ENCODE measurements around the gene PTGER2. TPM values are rescaled to one million over a fixed set of nuclear protein-coding genes. Genes with fewer than 3 reads are reported as not detected.
A peak's percentile ranks its signal among the peaks of the same experiment; 100 is the strongest.

Gene PTGER2
- total and polyA plus RNA-seq, 3 experiments from 2014 or later, result 34.4 to 289 (median 35.6) TPM

GRCh38 chr14:52286661-52287649 is 27.2 kb upstream of the PTGER2 start:
- H3K9me3 Mint-ChIP-seq, result peaks cover 10 to 50% (median 31%) of the 10 kb centered on the region in 5 donors
- H3K36me3 Mint-ChIP-seq, result peaks cover 0 to 25% (median 0%) of the 10 kb centered on the region in 3 donors
- Histone ChIP-seq H3K27me3 (ENCODE audit: insufficient read depth, low read length, poor library complexity, severe bottlenecking) (no peaks in the 10 kb centered on the region), H3K27ac (ENCODE audit: low read depth, low read length) (no peak overlapping the region), H3K4me3 (ENCODE audit: low read length) (no peak overlapping the region), H3K4me1 (ENCODE audit: insufficient read depth, low read length) (peaks cover 26% of the 10 kb centered on the region), H3K9me3 (ENCODE audit: low read length) (no peaks in the 10 kb centered on the region), H3K36me3 (ENCODE audit: insufficient read depth, low read length) (no peaks in the 10 kb centered on the region)
- H3K4me1 Mint-ChIP-seq, result peaks cover 34 to 45% (median 35%) of the 10 kb centered on the region in 3 donors
- H3K4me3 Mint-ChIP-seq, result peak overlapping the region in 6 of 7 donors; percentile 25 to 65 (median 46)
- H3K27ac Mint-ChIP-seq, result peak overlapping the region in 4 of 8 donors; percentile 0 to 61 (median 28)
- ChIA-PET CTCF (interaction anchor here (0.7 to 1.4 kb wide), 2 partner anchors 8 to 153 kb away, joined by 3 to 5 read pairs; no protein-coding TSS in a partner anchor), POLR2A (no interaction called here)
- DNase-seq, result peak in 1 of 5 donors; percentile 8
- peaks cover 0 to 3% of the 10 kb centered on the region in 2 donors for H3K27me3 Mint-ChIP-seq

- peaks cover 30 to 52% (median 32%) of the 10 kb centered on the region in 3 donors for H3K4me1 Mint-ChIP-seq
- H3K9me3 Mint-ChIP-seq, result peaks cover 0 to 4% (median under 1%) of the 10 kb centered on the region in 5 donors
- no peak overlapping the region for H3K4me3 ChIP-seq (ENCODE audit: low read length)
- peak overlapping the region in 2 of 8 donors; percentile 26 to 74 for H3K27ac Mint-ChIP-seq
- H3K27me3 Mint-ChIP-seq, result no peaks in the 10 kb centered on the region
- H3K4me3 Mint-ChIP-seq, result no peak overlapping the region
- peaks cover 15% of the 10 kb centered on the region for H3K4me1 ChIP-seq (ENCODE audit: insufficient read depth, low read length)
- no peaks in the 10 kb centered on the region for H3K9me3 ChIP-seq (ENCODE audit: low read length)
- H3K36me3 ChIP-seq (ENCODE audit: insufficient read depth, low read length), result no peaks in the 10 kb centered on the region
- H3K27ac ChIP-seq (ENCODE audit: low read depth, low read length), result no peak overlapping the region
- POLR2A ChIA-PET, result no interaction called here
- CTCF ChIA-PET, result no interaction called here
- H3K36me3 Mint-ChIP-seq, result peaks cover 0 to 5% (median 1%) of the 10 kb centered on the region in 3 donors
- DNase-seq, result no peak
- no peaks in the 10 kb centered on the region for H3K27me3 ChIP-seq (ENCODE audit: insufficient read depth, low read length, poor library complexity, severe bottlenecking)
Observed at GRCh38 chr14:52296378-52296777, 17.7 kb upstream of the PTGER2 start.

GRCh38 chr14:52298795-52299194 is 15.3 kb upstream of the PTGER2 start:
- no peak overlapping the region for H3K4me3 Mint-ChIP-seq
- ChIA-PET CTCF (interaction anchor here (0.9 to 2.4 kb wide), 8 partner anchors 9 to 255 kb away, joined by 3 to 10 read pairs (median 4); no protein-coding TSS in a partner anchor), POLR2A (no interaction called here)
- H3K27me3 ChIP-seq (ENCODE audit: insufficient read depth, low read length, poor library complexity, severe bottlenecking), result no peaks in the 10 kb centered on the region
- H3K4me1 Mint-ChIP-seq, result peaks cover 47 to 76% (median 52%) of the 10 kb centered on the region in 3 donors
- peaks cover 0 to 5% (median 0%) of the 10 kb centered on the region in 3 donors for H3K36me3 Mint-ChIP-seq
- H3K9me3 ChIP-seq (ENCODE audit: low read length), result no peaks in the 10 kb centered on the region
- peak overlapping the region in 2 of 8 donors; percentile 17 to 32 for H3K27ac Mint-ChIP-seq
- peaks cover 0 to 3% of the 10 kb centered on the region in 2 donors for H3K27me3 Mint-ChIP-seq
- no peak overlapping the region for H3K4me3 ChIP-seq (ENCODE audit: low read length)
- H3K36me3 ChIP-seq (ENCODE audit: insufficient read depth, low read length), result no peaks in the 10 kb centered on the region
- peaks cover 15% of the 10 kb centered on the region for H3K4me1 ChIP-seq (ENCODE audit: insufficient read depth, low read length)
- H3K9me3 Mint-ChIP-seq, result no peaks in the 10 kb centered on the region
- H3K27ac ChIP-seq (ENCODE audit: low read depth, low read length), result no peak overlapping the region
- DNase-seq, result no peak

- Histone ChIP-seq H3K4me3 (ENCODE audit: low read length) (no peak overlapping the region), H3K27ac (ENCODE audit: low read depth, low read length) (no peak overlapping the region), H3K27me3 (ENCODE audit: insufficient read depth, low read length, poor library complexity, severe bottlenecking) (no peaks in the 10 kb centered on the region), H3K36me3 (ENCODE audit: insufficient read depth, low read length) (no peaks in the 10 kb centered on the region), H3K9me3 (ENCODE audit: low read length) (no peaks in the 10 kb centered on the region), H3K4me1 (ENCODE audit: insufficient read depth, low read length) (peaks cover 15% of the 10 kb centered on the region)
- Mint-ChIP-seq H3K9me3 (no peaks in the 10 kb centered on the region), H3K4me3 (no peak overlapping the region), H3K27ac (peak overlapping the region in 3 of 8 donors; percentile 14 to 88 (median 82)), H3K4me1 (peaks cover 51 to 82% (median 62%) of the 10 kb centered on the region in 3 donors), H3K36me3 (peaks cover 0 to 4% (median 3%) of the 10 kb centered on the region in 3 donors), H3K27me3 (peaks cover 0 to 3% of the 10 kb centered on the region in 2 donors)
- DNase-seq, result peak in 2 of 5 donors; percentile 48 to 50
- ChIA-PET POLR2A (no interaction called here), CTCF (interaction anchor here (0.8 to 2.4 kb wide), 18 partner anchors 8 to 661 kb away, joined by 3 to 13 read pairs (median 6); partner anchors contain the start of gene PTGER2)
Observed at GRCh38 chr14:52299692-52300278, 14.3 kb upstream of the PTGER2 start.

- POLR2A ChIA-PET, result interaction anchor here (1.3 kb wide), 1 partner anchor 11 kb away, joined by 4 read pairs; the partner anchor contains the start of gene PTGER2
- no peak overlapping the region for H3K27ac ChIP-seq (ENCODE audit: low read depth, low read length)
- H3K4me1 Mint-ChIP-seq, result peaks cover 66 to 84% (median 80%) of the 10 kb centered on the region in 3 donors
- no peak for DNase-seq
- H3K9me3 ChIP-seq (ENCODE audit: low read length), result no peaks in the 10 kb centered on the region
- no peaks in the 10 kb centered on the region for H3K36me3 ChIP-seq (ENCODE audit: insufficient read depth, low read length)
- no peaks in the 10 kb centered on the region for H3K9me3 Mint-ChIP-seq
- peak overlapping the region in 7 of 8 donors; percentile 1 to 78 (median 70) for H3K27ac Mint-ChIP-seq
- H3K27me3 Mint-ChIP-seq, result peaks cover 0 to 3% of the 10 kb centered on the region in 2 donors
- peaks cover 20% of the 10 kb centered on the region for H3K4me1 ChIP-seq (ENCODE audit: insufficient read depth, low read length)
- H3K27me3 ChIP-seq (ENCODE audit: insufficient read depth, low read length, poor library complexity, severe bottlenecking), result no peaks in the 10 kb centered on the region
- no peak overlapping the region for H3K4me3 ChIP-seq (ENCODE audit: low read length)
- H3K4me3 Mint-ChIP-seq, result no peak overlapping the region
- H3K36me3 Mint-ChIP-seq, result peaks cover 0 to 10% (median 7%) of the 10 kb centered on the region in 3 donors
- CTCF ChIA-PET, result interaction anchor here (1.7 kb wide), 1 partner anchor 11 kb away, joined by 5 read pairs; the partner anchor contains the start of gene PTGER2
Observed at GRCh38 chr14:52303236-52303635, 10.9 kb upstream of the PTGER2 start.

GRCh38 chr14:52304248-52304904 is 9.7 kb upstream of the PTGER2 start:
- Mint-ChIP-seq H3K4me3 (no peak overlapping the region), H3K9me3 (no peaks in the 10 kb centered on the region), H3K36me3 (peaks cover 0 to 10% (median 7%) of the 10 kb centered on the region in 3 donors), H3K27me3 (peaks cover 0 to 3% of the 10 kb centered on the region in 2 donors), H3K4me1 (peaks cover 74 to 90% (median 83%) of the 10 kb centered on the region in 3 donors), H3K27ac (peak overlapping the region in 4 of 8 donors; percentile 62 to 78 (median 70))
- Histone ChIP-seq H3K4me3 (ENCODE audit: low read length) (no peak overlapping the region), H3K27me3 (ENCODE audit: insufficient read depth, low read length, poor library complexity, severe bottlenecking) (no peaks in the 10 kb centered on the region), H3K27ac (ENCODE audit: low read depth, low read length) (no peak overlapping the region), H3K36me3 (ENCODE audit: insufficient read depth, low read length) (no peaks in the 10 kb centered on the region), H3K4me1 (ENCODE audit: insufficient read depth, low read length) (peaks cover 25% of the 10 kb centered on the region), H3K9me3 (ENCODE audit: low read length) (no peaks in the 10 kb centered on the region)
- DNase-seq, result no peak
- ChIA-PET POLR2A (interaction anchor here (0.6 to 1.5 kb wide), 2 partner anchors 11 to 277 kb away, joined by 4 to 7 read pairs; no protein-coding TSS in a partner anchor), CTCF (interaction anchor here (1.1 to 4.1 kb wide), 5 partner anchors 8 to 102 kb away, joined by 3 to 21 read pairs (median 5); partner anchors contain the start of gene PTGER2)

- Histone ChIP-seq H3K4me3 (ENCODE audit: low read length) (no peak overlapping the region), H3K36me3 (ENCODE audit: insufficient read depth, low read length) (no peaks in the 10 kb centered on the region), H3K9me3 (ENCODE audit: low read length) (no peaks in the 10 kb centered on the region), H3K4me1 (ENCODE audit: insufficient read depth, low read length) (peaks cover 27% of the 10 kb centered on the region), H3K27ac (ENCODE audit: low read depth, low read length) (no peak overlapping the region), H3K27me3 (ENCODE audit: insufficient read depth, low read length, poor library complexity, severe bottlenecking) (no peaks in the 10 kb centered on the region)
- Mint-ChIP-seq H3K27ac (peak overlapping the region in 3 of 8 donors; percentile 19 to 46 (median 40)), H3K36me3 (peaks cover 0 to 11% (median 7%) of the 10 kb centered on the region in 3 donors), H3K4me1 (peaks cover 76 to 90% (median 83%) of the 10 kb centered on the region in 3 donors), H3K9me3 (no peaks in the 10 kb centered on the region), H3K27me3 (peaks cover 0 to 3% of the 10 kb centered on the region in 2 donors), H3K4me3 (no peak overlapping the region)
- ChIA-PET CTCF (interaction anchor here (1.4 to 4.1 kb wide), 4 partner anchors 9 to 102 kb away, joined by 3 to 21 read pairs (median 6); partner anchors contain the start of gene PTGER2), POLR2A (interaction anchor here (0.8 to 1.5 kb wide), 2 partner anchors 10 to 12 kb away, joined by 4 to 6 read pairs; no protein-coding TSS in a partner anchor)
- no peak for DNase-seq
Observed at GRCh38 chr14:52305014-52305413, 9.1 kb upstream of the PTGER2 start.

Measured in CD8-positive, alpha-beta memory T cell (primary cell).